ENCODE measurements around the gene PPP2R2B.

PPP2R2B gene

GRCh38 chr5:146624179-146624578 is 254.4 kb downstream of the PPP2R2B start:
- Histone ChIP-seq H2AFZ (ENCODE audit: low read depth) (no peak overlapping the region), H3K27ac (no peak overlapping the region), H3K4me2 (0 out of 2 replicates have a peak overlapping the region, but pooled peaks have one; percentile 63), H3K27me3 (ENCODE audit: insufficient read depth, low read depth) (no peaks in the 10 kb centered on the region), H3K4me3 (IDR thresholded peaks at IDR 0.05; ENCODE audit: insufficient read depth, low read depth, low read length) (no peak overlapping the region), H3K79me2 (ENCODE audit: insufficient read depth, low read depth) (no peaks in the 10 kb centered on the region), H3K36me3 (ENCODE audit: insufficient read depth) (no peaks in the 10 kb centered on the region), H3K9ac (no peak overlapping the region), H3K4me1 (ENCODE audit: low read depth, poor library complexity, severe bottlenecking) (peaks cover 28% of the 10 kb centered on the region), H4K20me1 (ENCODE audit: insufficient read depth) (no peaks in the 10 kb centered on the region)
- no peak for TF ChIP-seq CTCF (conservative IDR thresholded peaks at IDR 0.05; ENCODE audit: low read depth, low read length)

- Histone ChIP-seq H4K20me1 (ENCODE audit: insufficient read depth) (no peaks in the 10 kb centered on the region), H3K4me1 (ENCODE audit: low read depth, poor library complexity, severe bottlenecking) (peaks cover 28% of the 10 kb centered on the region), H3K9ac (no peak overlapping the region), H3K36me3 (ENCODE audit: insufficient read depth) (no peaks in the 10 kb centered on the region), H3K27me3 (ENCODE audit: insufficient read depth, low read depth) (no peaks in the 10 kb centered on the region), H3K27ac (no peak overlapping the region; the same call in 1 of the 2 replicates), H3K4me3 (IDR thresholded peaks at IDR 0.05; ENCODE audit: insufficient read depth, low read depth, low read length) (no peak overlapping the region), H3K4me2 (peak overlapping the region; percentile 63; the same call in 1 of the 2 replicates), H3K79me2 (ENCODE audit: insufficient read depth, low read depth) (no peaks in the 10 kb centered on the region), H2AFZ (ENCODE audit: low read depth) (no peak overlapping the region)
- TF ChIP-seq CTCF (conservative IDR thresholded peaks at IDR 0.05; ENCODE audit: low read depth, low read length) = no peak
Measured at GRCh38 chr5:146623666-146624065, 254.9 kb downstream of the PPP2R2B start.

- no peaks in the 10 kb centered on the region for H4K20me1 ChIP-seq (ENCODE audit: insufficient read depth)
- H3K79me2 ChIP-seq (ENCODE audit: insufficient read depth, low read depth) = no peaks in the 10 kb centered on the region
- H3K36me3 ChIP-seq (ENCODE audit: insufficient read depth) = no peaks in the 10 kb centered on the region
- TF ChIP-seq CTCF (conservative IDR thresholded peaks at IDR 0.05; ENCODE audit: low read depth, low read length) = no peak
- peak overlapping the region; percentile 9; the same call in 1 of the 2 replicates for H3K27ac ChIP-seq
- peaks cover 28% of the 10 kb centered on the region for H3K4me1 ChIP-seq (ENCODE audit: low read depth, poor library complexity, severe bottlenecking)
- H3K4me2 ChIP-seq = peak overlapping the region; percentile 63
- H3K9ac ChIP-seq = no peak overlapping the region
- H3K27me3 ChIP-seq (ENCODE audit: insufficient read depth, low read depth) = no peaks in the 10 kb centered on the region
- H3K4me3 ChIP-seq (IDR thresholded peaks at IDR 0.05; ENCODE audit: insufficient read depth, low read depth, low read length) = no peak overlapping the region
- H2AFZ ChIP-seq (ENCODE audit: low read depth) = no peak overlapping the region
Measured at GRCh38 chr5:146623009-146623408, 255.5 kb downstream of the PPP2R2B start.

- no peak overlapping the region for H3K9ac ChIP-seq
- no peak overlapping the region for H2AFZ ChIP-seq (ENCODE audit: low read depth)
- peak overlapping the region; percentile 9; the same call in 1 of the 2 replicates for H3K27ac ChIP-seq
- H3K36me3 ChIP-seq (ENCODE audit: insufficient read depth) = no peaks in the 10 kb centered on the region
- H3K4me3 ChIP-seq (IDR thresholded peaks at IDR 0.05; ENCODE audit: insufficient read depth, low read depth, low read length) = no peak overlapping the region
- TF ChIP-seq CTCF (conservative IDR thresholded peaks at IDR 0.05; ENCODE audit: low read depth, low read length) = peak; percentile 77
- H3K4me2 ChIP-seq = peak overlapping the region; percentile 63
- no peaks in the 10 kb centered on the region for H4K20me1 ChIP-seq (ENCODE audit: insufficient read depth)
- no peaks in the 10 kb centered on the region for H3K27me3 ChIP-seq (ENCODE audit: insufficient read depth, low read depth)
- peaks cover 28% of the 10 kb centered on the region for H3K4me1 ChIP-seq (ENCODE audit: low read depth, poor library complexity, severe bottlenecking)
- no peaks in the 10 kb centered on the region for H3K79me2 ChIP-seq (ENCODE audit: insufficient read depth, low read depth)
Measured at GRCh38 chr5:146622391-146622790, 256.2 kb downstream of the PPP2R2B start.
